GM23248 (cell line): ENCODE measurements around the gene EMILIN2. TPM values are rescaled to one million over a fixed set of nuclear protein-coding genes. Genes with fewer than 3 reads are reported as not detected.

Experiments used
- DNase-seq: peaks from one replicate; pipeline ENCODE4 v3.0.0-alpha.2; 2015
- H2AFZ ChIP-seq: fragments of 200-600 bp; sonication (generic); 2 replicates; pipeline ENCODE4 v1.6.1; 2016; ENCODE audit warnings: antibody characterized with exemption
- H3F3A ChIP-seq: fragments of 200-600 bp; sonication (generic); 2 replicates; pipeline ENCODE4 v1.6.1; 2016; ENCODE audit warnings: mild to moderate bottlenecking, antibody characterized with exemption, mixed run types; ENCODE audit not compliant: insufficient read depth
- H3K27ac ChIP-seq: fragments of 200-600 bp; sonication (generic); 2 replicates; pipeline ENCODE4 v1.5.1; 2016; ENCODE audit warnings: mild to moderate bottlenecking
- H3K27me3 ChIP-seq: fragments of 200-600 bp; sonication (generic); replicated peaks from 2 replicates; pipeline ENCODE4 v1.6.1; 2016; ENCODE audit warnings: mild to moderate bottlenecking; ENCODE audit not compliant: insufficient read depth
- H3K36me3 ChIP-seq: fragments of 200-600 bp; sonication (generic); 2 replicates; pipeline ENCODE4 v1.6.1; 2016; ENCODE audit warnings: low read depth, mild to moderate bottlenecking
- H3K4me1 ChIP-seq: fragments of 200-600 bp; sonication (generic); 2 replicates; pipeline ENCODE4 v1.6.1; 2016; ENCODE audit warnings: mild to moderate bottlenecking; ENCODE audit not compliant: insufficient read depth
- H3K4me2 ChIP-seq: fragments of 200-600 bp; sonication (generic); one replicate; pipeline ENCODE4 v1.6.1; 2016; ENCODE audit warnings: mild to moderate bottlenecking; ENCODE audit not compliant: unreplicated experiment
- H3K4me3 ChIP-seq: fragments of 200-600 bp; sonication (generic); 2 replicates; pipeline ENCODE4 v1.5.1; 2016; ENCODE audit warnings: mild to moderate bottlenecking
- H3K79me2 ChIP-seq: fragments of 200-600 bp; sonication (generic); 2 replicates; pipeline ENCODE4 v1.6.1; 2016; ENCODE audit warnings: mild to moderate bottlenecking; ENCODE audit not compliant: insufficient read depth
- H3K9ac ChIP-seq: fragments of 200-600 bp; sonication (generic); 2 replicates; pipeline ENCODE4 v1.6.1; 2016; ENCODE audit warnings: mild to moderate bottlenecking
- H3K9me2 ChIP-seq: fragments of 200-600 bp; sonication (generic); 2 replicates; pipeline ENCODE4 v1.6.1; 2016; ENCODE audit warnings: mixed run types, mild to moderate bottlenecking, moderate library complexity; ENCODE audit not compliant: insufficient read depth
- H3K9me3 ChIP-seq: fragments of 200-600 bp; sonication (generic); one replicate; pipeline ENCODE4 v1.6.1; 2017; ENCODE audit warnings: low read depth
- H4K20me1 ChIP-seq: fragments of 200-600 bp; sonication (generic); 2 replicates; pipeline ENCODE4 v1.6.0; 2016; ENCODE audit not compliant: insufficient read depth
- EZH2 ChIP-seq: fragments of 200-600 bp; sonication (generic); IDR thresholded peaks from 2 replicates; pipeline ENCODE4 v1.6.1; 2018; ENCODE audit warnings: antibody characterized with exemption, mild to moderate bottlenecking; ENCODE audit not compliant: insufficient read depth, poor library complexity, severe bottlenecking
- EZH2phosphoT487 ChIP-seq: fragments of 200-600 bp; sonication (generic); IDR thresholded peaks from 2 replicates; pipeline ENCODE4 v1.6.1; 2018; ENCODE audit warnings: antibody characterized with exemption, moderate library complexity, mild to moderate bottlenecking, low read depth; ENCODE audit not compliant: insufficient read depth
- WGBS, 2 experiments: methylation state at CpG; one replicate each; pipeline ENCODE4 v1.1.6; 2015 to 2017; ENCODE audit warnings: low lambda C conversion rate in 2 of 2, low coverage in 1 of 2; ENCODE audit errors: missing lambda C conversion rate in 2 of 2; 5-methylcytosine and 5-hydroxymethylcytosine counted together
- in situ Hi-C: fragments of 300-500 bp; cut with MboI; formaldehyde crosslinking; loops from 2 replicates; pipeline ENCODE4 v1.15.0; 2020
- polyA plus RNA-seq: library from polyadenylated mRNA; unstranded; fragments of >200 nt; fragmentation: Nextera tagmentation; extraction: Ambion mirVana; gene quantifications from 2 replicates; pipeline ENCODE4 v1.2.1, GENCODE V29; 2016
- total RNA-seq: library from RNA; depleted of rRNA; stranded (reverse); fragments of >200 nt; shearing (Covaris generic); gene quantifications from 2 replicates; pipeline ENCODE4 v1.2.3, GENCODE V29; 2014

Gene EMILIN2
- total and polyA plus RNA-seq, 2 experiments from 2014 or later: 9.0 to 23.9 TPM

DNA sequence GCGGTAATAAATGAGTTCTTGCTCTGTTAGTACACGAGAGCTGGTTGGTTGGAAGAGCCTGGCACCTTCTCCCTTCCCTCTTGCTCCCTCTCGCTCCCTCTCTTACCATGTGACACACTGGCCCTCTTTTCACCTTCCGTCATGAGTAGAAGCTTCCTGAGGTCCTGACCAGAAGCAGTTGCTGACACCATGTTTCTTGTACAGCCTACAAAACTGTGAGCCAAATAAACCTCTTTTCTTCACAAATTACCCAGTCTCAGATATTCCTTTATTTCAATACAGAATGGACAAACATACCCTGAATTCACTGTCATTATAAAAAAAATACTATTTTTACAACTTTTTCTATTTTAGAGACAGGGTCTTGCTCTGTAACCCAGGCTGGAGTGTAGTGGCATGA is 40.7 kb downstream of the EMILIN2 start:
- in situ Hi-C loops: no loop called here
- H3K27ac ChIP-seq: no peak overlapping the region
- no peaks in the 10 kb centered on the region for H3K36me3 ChIP-seq
- no peaks in the 10 kb centered on the region for H3K27me3 ChIP-seq
- no peak for TF ChIP-seq EZH2
- TF ChIP-seq EZH2phosphoT487: no peak
- H3F3A ChIP-seq: peaks cover 7% of the 10 kb centered on the region
- H2AFZ ChIP-seq: no peak overlapping the region
- H3K9me2 ChIP-seq: no peaks in the 10 kb centered on the region
- no peak for DNase-seq
- no peaks in the 10 kb centered on the region for H4K20me1 ChIP-seq
- no peaks in the 10 kb centered on the region for H3K9me3 ChIP-seq
- H3K4me2 ChIP-seq: no peak overlapping the region
- 74% methylated on average over 4 of the region's 4 CpGs for WGBS, 2 experiments
- peaks cover 3% of the 10 kb centered on the region for H3K4me1 ChIP-seq
- H3K79me2 ChIP-seq: no peaks in the 10 kb centered on the region
- no peak overlapping the region for H3K9ac ChIP-seq
- H3K4me3 ChIP-seq: no peak overlapping the region

DNA sequence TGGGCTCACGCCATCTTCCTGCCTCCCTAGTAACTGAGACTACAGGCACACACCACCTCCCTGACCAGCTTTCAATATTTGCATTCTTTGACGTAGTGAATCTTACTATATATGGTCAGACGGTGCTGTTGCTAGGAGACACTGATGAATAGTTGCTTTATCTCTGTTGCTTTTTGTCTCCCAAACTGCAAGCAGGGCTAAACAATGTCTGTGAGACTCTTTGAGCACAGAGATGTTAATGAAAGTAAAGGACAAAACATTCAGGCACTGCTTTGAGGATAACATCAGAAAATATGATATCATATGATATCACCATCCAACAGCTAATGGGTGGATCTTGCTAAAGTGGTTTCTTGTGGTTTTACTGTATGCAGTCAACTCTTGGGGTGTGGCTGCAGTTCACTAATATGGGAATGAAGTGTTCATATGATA is 43.0 kb downstream of the EMILIN2 start:
- H3K4me1 ChIP-seq: no peaks in the 10 kb centered on the region
- H3K79me2 ChIP-seq: no peaks in the 10 kb centered on the region
- 73 to 77% methylated on average over 3 of the region's 3 CpGs for WGBS, 2 experiments
- no peaks in the 10 kb centered on the region for H3K36me3 ChIP-seq
- no peak overlapping the region for H3K27ac ChIP-seq
- DNase-seq: peak; percentile 43
- H3K27me3 ChIP-seq: no peaks in the 10 kb centered on the region
- in situ Hi-C loops: no loop called here
- H4K20me1 ChIP-seq: no peaks in the 10 kb centered on the region
- no peaks in the 10 kb centered on the region for H3F3A ChIP-seq
- H3K4me2 ChIP-seq: no peak overlapping the region
- no peaks in the 10 kb centered on the region for H3K9me3 ChIP-seq
- H2AFZ ChIP-seq: no peak overlapping the region
- no peak overlapping the region for H3K9ac ChIP-seq
- no peaks in the 10 kb centered on the region for H3K9me2 ChIP-seq
- no peak overlapping the region for H3K4me3 ChIP-seq
- no peak for TF ChIP-seq EZH2phosphoT487
- TF ChIP-seq EZH2: no peak

DNA sequence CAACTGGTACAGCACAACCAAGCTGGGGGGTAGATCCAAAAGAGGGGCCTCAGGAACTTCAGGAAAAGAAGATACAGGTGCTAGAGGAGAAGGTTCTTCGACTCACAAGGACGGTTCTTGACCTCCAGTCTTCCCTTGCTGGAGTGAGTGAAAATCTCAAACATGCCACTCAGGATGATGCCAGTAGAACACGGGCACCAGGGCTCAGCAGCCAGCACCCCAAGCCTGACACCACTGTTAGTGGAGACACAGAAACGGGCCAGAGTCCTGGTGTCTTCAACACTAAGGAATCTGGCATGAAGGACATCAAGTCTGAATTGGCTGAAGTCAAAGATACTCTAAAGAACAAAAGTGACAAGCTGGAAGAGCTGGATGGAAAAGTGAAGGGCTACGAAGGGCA is 43.8 kb downstream of the EMILIN2 start:
- Histone ChIP-seq H3K4me1 (no peaks in the 10 kb centered on the region), H3K27ac (no peak overlapping the region), H3K4me2 (no peak overlapping the region), H3K9ac (no peak overlapping the region), H3K9me2 (no peaks in the 10 kb centered on the region), H3K36me3 (no peaks in the 10 kb centered on the region), H3K27me3 (no peaks in the 10 kb centered on the region), H3F3A (no peaks in the 10 kb centered on the region), H4K20me1 (no peaks in the 10 kb centered on the region), H3K79me2 (no peaks in the 10 kb centered on the region), H2AFZ (no peak overlapping the region), H3K4me3 (no peak overlapping the region), H3K9me3 (no peaks in the 10 kb centered on the region)
- 97% methylated on average over 5 of the region's 5 CpGs for WGBS, 2 experiments
- no peak for TF ChIP-seq EZH2
- TF ChIP-seq EZH2phosphoT487: no peak
- no peak for DNase-seq
- in situ Hi-C loops: no loop called here

DNA sequence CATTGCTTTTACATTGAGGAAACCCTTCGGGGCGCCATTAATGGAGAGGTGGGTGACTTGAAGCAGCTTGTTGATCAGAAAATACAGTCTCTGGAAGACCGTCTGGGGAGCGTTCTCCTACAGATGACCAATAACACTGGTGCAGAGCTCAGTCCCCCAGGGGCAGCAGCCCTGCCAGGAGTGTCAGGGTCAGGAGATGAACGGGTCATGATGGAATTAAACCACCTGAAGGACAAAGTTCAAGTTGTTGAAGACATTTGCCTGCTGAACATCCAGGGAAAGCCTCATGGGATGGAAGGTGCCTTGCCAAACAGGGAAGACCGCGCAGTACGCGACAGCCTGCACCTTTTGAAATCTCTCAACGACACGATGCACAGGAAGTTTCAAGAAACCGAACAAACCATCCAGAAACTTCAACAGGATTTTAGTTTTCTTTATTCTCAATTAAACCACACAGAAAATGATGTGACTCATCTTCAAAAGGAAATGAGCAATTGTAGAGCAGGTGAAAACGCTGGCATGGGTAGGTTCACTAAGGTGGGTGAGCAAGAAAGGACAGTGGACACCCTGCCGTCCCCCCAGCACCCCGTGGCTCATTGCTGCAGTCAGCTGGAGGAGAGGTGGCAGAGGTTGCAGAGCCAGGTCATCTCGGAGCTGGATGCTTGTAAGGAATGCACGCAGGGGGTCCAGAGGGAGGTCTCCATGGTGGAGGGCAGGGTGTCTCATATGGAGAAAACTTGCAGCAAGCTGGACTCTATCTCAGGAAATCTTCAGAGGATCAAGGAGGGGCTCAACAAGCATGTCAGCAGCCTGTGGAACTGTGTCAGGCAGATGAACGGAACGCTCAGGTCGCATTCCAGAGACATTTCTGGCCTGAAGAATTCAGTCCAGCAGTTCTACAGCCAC is 45.0 kb downstream of the EMILIN2 start:
- no peak overlapping the region for H2AFZ ChIP-seq
- no peak overlapping the region for H3K9ac ChIP-seq
- in situ Hi-C loops: no loop called here
- no peak overlapping the region for H3K27ac ChIP-seq
- H3K4me2 ChIP-seq: no peak overlapping the region
- 92 to 94% methylated on average over 20 of the region's 20 CpGs for WGBS, 2 experiments
- H3F3A ChIP-seq: no peaks in the 10 kb centered on the region
- H3K4me3 ChIP-seq: no peak overlapping the region
- H3K4me1 ChIP-seq: no peaks in the 10 kb centered on the region
- TF ChIP-seq EZH2 (no peak), EZH2phosphoT487 (no peak)
- H3K36me3 ChIP-seq: no peaks in the 10 kb centered on the region
- DNase-seq: no peak
- no peaks in the 10 kb centered on the region for H3K9me2 ChIP-seq
- H3K27me3 ChIP-seq: no peaks in the 10 kb centered on the region
- no peaks in the 10 kb centered on the region for H3K79me2 ChIP-seq
- no peaks in the 10 kb centered on the region for H3K9me3 ChIP-seq
- H4K20me1 ChIP-seq: no peaks in the 10 kb centered on the region
